ENCODE results near the gene ACACA. TPM values are rescaled to one million over a fixed set of nuclear protein-coding genes. Genes with fewer than 3 reads are reported as not detected.

ACACA gene
- total and polyA plus RNA-seq, 2 donors (not counting 1 experiment from before 2014, with no cell fraction given) = 45.2 to 123 TPM

GRCh38 chr17:37399265-37399803 lies 7.3 kb downstream of the ACACA start:
- peak in 1 of 2 donors; percentile 66 for DNase-seq (ENCODE audit: low read depth in 2 of 2)
- H3K36me3 ChIP-seq (ENCODE audit: control insufficient read depth, insufficient read depth, low read length) = no peaks in the 10 kb centered on the region
- TF ChIP-seq EZH2 (IDR thresholded peaks at IDR 0.05; ENCODE audit: low read length, missing control alignments) (no peak), CTCF (conservative IDR thresholded peaks at IDR 0.05 in 1 of 2, IDR thresholded peaks at IDR 0.05 in 1 of 2; ENCODE audit: low read depth in 1 of 2, low read length in 2 of 2) (no peak)
- H3K27ac ChIP-seq (ENCODE audit: insufficient read depth, low read length) = no peak overlapping the region
- H3K79me2 ChIP-seq (ENCODE audit: control insufficient read depth, insufficient read depth, low read length) = peaks cover 4% of the 10 kb centered on the region
- H3K4me3 ChIP-seq (replicated peaks in 1 of 4; ENCODE audit: control extremely low read depth in 1 of 4, insufficient read depth in 1 of 4, low read depth in 3 of 4, low read length in 4 of 4) = no peak overlapping the region
- H3K27me3 ChIP-seq (ENCODE audit: control insufficient read depth, insufficient read depth, low read length) = no peaks in the 10 kb centered on the region
- no peaks in the 10 kb centered on the region for H3K9me3 ChIP-seq (ENCODE audit: control insufficient read depth, insufficient read depth, low read depth, low read length)
- no peaks in the 10 kb centered on the region for H3K4me1 ChIP-seq (ENCODE audit: control insufficient read depth, extremely low read depth, insufficient read depth, low read length)
- no peak overlapping the region for H3K4me2 ChIP-seq (ENCODE audit: extremely low read depth, insufficient read depth, low read length)
- no peak overlapping the region for H3K9ac ChIP-seq (ENCODE audit: insufficient read depth, low read length)
- no peaks in the 10 kb centered on the region for H4K20me1 ChIP-seq (ENCODE audit: control insufficient read depth, extremely low read depth, insufficient read depth, low read length)
- H2AFZ ChIP-seq (ENCODE audit: low read length) = no peak overlapping the region

DNA sequence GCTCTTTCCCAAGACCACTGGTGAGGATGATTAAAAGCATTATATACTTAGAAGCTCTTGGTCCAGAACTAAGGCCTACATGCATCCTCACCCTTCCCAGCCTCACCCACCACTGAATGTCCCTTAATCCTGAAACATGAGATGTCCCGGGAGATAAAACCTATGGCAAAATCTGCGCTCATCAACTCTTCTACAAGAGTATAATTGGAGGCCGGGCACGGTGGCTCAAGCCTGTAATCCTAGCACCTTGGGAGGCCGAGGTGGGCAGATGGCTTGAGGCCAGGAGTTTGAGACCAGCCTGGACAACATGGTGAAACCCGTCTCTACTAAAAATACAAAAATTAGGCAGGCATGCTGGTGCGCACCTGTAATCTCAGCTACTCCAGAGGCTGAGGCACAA lies 13.3 kb downstream of the ACACA start:
- no peak overlapping the region for H3K4me2 ChIP-seq (ENCODE audit: extremely low read depth, insufficient read depth, low read length)
- no peaks in the 10 kb centered on the region for H3K36me3 ChIP-seq (ENCODE audit: control insufficient read depth, insufficient read depth, low read length)
- no peak overlapping the region for H2AFZ ChIP-seq (ENCODE audit: low read length)
- no peaks in the 10 kb centered on the region for H3K27me3 ChIP-seq (ENCODE audit: control insufficient read depth, insufficient read depth, low read length)
- no peak overlapping the region for H3K4me3 ChIP-seq (replicated peaks in 1 of 4; ENCODE audit: control extremely low read depth in 1 of 4, insufficient read depth in 1 of 4, low read depth in 3 of 4, low read length in 4 of 4)
- H3K9me3 ChIP-seq (ENCODE audit: control insufficient read depth, insufficient read depth, low read depth, low read length) = no peaks in the 10 kb centered on the region
- H3K9ac ChIP-seq (ENCODE audit: insufficient read depth, low read length) = no peak overlapping the region
- no peak for TF ChIP-seq CTCF (conservative IDR thresholded peaks at IDR 0.05 in 1 of 2, IDR thresholded peaks at IDR 0.05 in 1 of 2; ENCODE audit: low read depth in 1 of 2, low read length in 2 of 2)
- TF ChIP-seq EZH2 (IDR thresholded peaks at IDR 0.05; ENCODE audit: low read length, missing control alignments) = no peak
- no peak for DNase-seq (ENCODE audit: low read depth in 2 of 2)
- no peaks in the 10 kb centered on the region for H3K79me2 ChIP-seq (ENCODE audit: control insufficient read depth, insufficient read depth, low read length)
- H3K27ac ChIP-seq (ENCODE audit: insufficient read depth, low read length) = no peak overlapping the region
- peaks cover 8% of the 10 kb centered on the region for H3K4me1 ChIP-seq (ENCODE audit: control insufficient read depth, extremely low read depth, insufficient read depth, low read length)
- no peaks in the 10 kb centered on the region for H4K20me1 ChIP-seq (ENCODE audit: control insufficient read depth, extremely low read depth, insufficient read depth, low read length)

DNA sequence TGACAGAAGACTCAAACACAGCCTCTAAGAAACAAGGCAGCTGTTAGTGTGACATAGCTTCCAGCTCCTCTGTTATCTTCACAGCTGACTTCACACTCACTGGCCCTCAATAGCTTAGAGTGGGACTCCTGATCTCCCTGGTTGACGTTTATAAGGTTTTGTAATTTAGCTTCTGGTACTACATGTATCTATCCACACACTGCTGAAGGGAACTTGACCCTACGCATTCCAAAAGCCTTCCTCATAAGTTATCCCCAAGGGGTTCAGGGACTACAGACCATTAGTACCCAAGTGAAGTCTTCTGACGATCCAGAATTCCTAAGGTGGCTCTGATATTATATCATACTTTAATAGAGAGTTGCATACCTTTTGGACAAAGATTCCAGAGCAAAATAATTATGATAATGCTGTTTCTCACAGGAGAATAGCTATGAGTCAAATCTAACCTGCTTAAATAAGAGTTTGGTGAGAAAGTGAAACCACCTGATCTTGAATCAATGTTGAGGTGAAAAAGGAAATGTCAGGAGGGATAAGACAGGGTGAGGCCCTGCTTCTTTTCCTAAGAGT lies 14.5 kb downstream of the ACACA start:
- peak; percentile 79 to 91 for DNase-seq (ENCODE audit: low read depth in 2 of 2)
- Histone ChIP-seq H3K4me2 (ENCODE audit: extremely low read depth, insufficient read depth, low read length) (peak overlapping the region; percentile 20), H2AFZ (ENCODE audit: low read length) (no peak overlapping the region), H3K9ac (ENCODE audit: insufficient read depth, low read length) (no peak overlapping the region), H3K4me1 (ENCODE audit: control insufficient read depth, extremely low read depth, insufficient read depth, low read length) (peaks cover 8% of the 10 kb centered on the region), H3K27me3 (ENCODE audit: control insufficient read depth, insufficient read depth, low read length) (no peaks in the 10 kb centered on the region), H3K36me3 (ENCODE audit: control insufficient read depth, insufficient read depth, low read length) (no peaks in the 10 kb centered on the region), H3K27ac (ENCODE audit: insufficient read depth, low read length) (peak overlapping the region; percentile 34), H3K4me3 (replicated peaks in 1 of 4; ENCODE audit: control extremely low read depth in 1 of 4, insufficient read depth in 1 of 4, low read depth in 3 of 4, low read length in 4 of 4) (no peak overlapping the region), H3K9me3 (ENCODE audit: control insufficient read depth, insufficient read depth, low read depth, low read length) (no peaks in the 10 kb centered on the region), H3K79me2 (ENCODE audit: control insufficient read depth, insufficient read depth, low read length) (no peaks in the 10 kb centered on the region), H4K20me1 (ENCODE audit: control insufficient read depth, extremely low read depth, insufficient read depth, low read length) (no peaks in the 10 kb centered on the region)
- TF ChIP-seq EZH2 (IDR thresholded peaks at IDR 0.05; ENCODE audit: low read length, missing control alignments) (no peak), CTCF (conservative IDR thresholded peaks at IDR 0.05 in 1 of 2, IDR thresholded peaks at IDR 0.05 in 1 of 2; ENCODE audit: low read depth in 1 of 2, low read length in 2 of 2) (no peak)

All from fibroblast of lung (primary cell).